HG03095 (cell line): Measurements from ENCODE around the gene GULP1.
"Not testable (repeated sequence)": the region's sequence is repeated elsewhere in the genome, so short reads cannot be mapped to it uniquely, and the experiment has no call there.

ENCODE experiments used
- ATAC-seq: cut with Tn5 transposase; IDR thresholded peaks from one replicate; pipeline ENCODE4 v1.9.1; 2021; ENCODE audit warnings: moderate library complexity; ENCODE audit not compliant: unreplicated experiment

Gene GULP1

GRCh38 chr2:188292348-188293239, 920 bp downstream of the GULP1 start:
- no peak for ATAC-seq

- ATAC-seq = no peak
Measured at GRCh38 chr2:188293601-188294351, 2.1 kb downstream of the GULP1 start.

GRCh38 chr2:188294352-188294926, 2.8 kb downstream of the GULP1 start:
- ATAC-seq = no peak

GRCh38 chr2:188295067-188295685, 3.5 kb downstream of the GULP1 start:
- no peak for ATAC-seq

GRCh38 chr2:188297978-188298377, 6.3 kb downstream of the GULP1 start:
- ATAC-seq = no peak

- not testable (repeated sequence) for ATAC-seq
Measured at GRCh38 chr2:188298937-188299371, 7.3 kb downstream of the GULP1 start.

GRCh38 chr2:188303363-188304031, 11.8 kb downstream of the GULP1 start:
- ATAC-seq = no peak

- ATAC-seq = no peak
Measured at GRCh38 chr2:188305271-188305670, 13.6 kb downstream of the GULP1 start.

- no peak for ATAC-seq
Measured at GRCh38 chr2:188306271-188306670, 14.6 kb downstream of the GULP1 start.

GRCh38 chr2:188307850-188308283, 16.2 kb downstream of the GULP1 start:
- ATAC-seq = no peak

- ATAC-seq = no peak
Measured at GRCh38 chr2:188308483-188308882, 16.8 kb downstream of the GULP1 start.

GRCh38 chr2:188309364-188309763, 17.7 kb downstream of the GULP1 start:
- ATAC-seq = no peak

- no peak for ATAC-seq
Measured at GRCh38 chr2:188314314-188315054, 22.8 kb downstream of the GULP1 start.

- no peak for ATAC-seq
Measured at GRCh38 chr2:188315750-188316149, 24.1 kb downstream of the GULP1 start.

- no peak for ATAC-seq
Measured at GRCh38 chr2:188316342-188316741, 24.7 kb downstream of the GULP1 start.

GRCh38 chr2:188316791-188317423, 25.2 kb downstream of the GULP1 start:
- ATAC-seq = no peak

- no peak for ATAC-seq
Measured at GRCh38 chr2:188318161-188318749, 26.6 kb downstream of the GULP1 start.

GRCh38 chr2:188319838-188320237, 28.2 kb downstream of the GULP1 start:
- no peak for ATAC-seq

- no peak for ATAC-seq
Measured at GRCh38 chr2:188320861-188321260, 29.2 kb downstream of the GULP1 start.
